Caco-2 (cell line): Measurements from ENCODE around the gene HLTF. TPM values are rescaled to one million over a fixed set of nuclear protein-coding genes. Genes with fewer than 3 reads are reported as not detected.

Source experiments
- BruUV-seq: library from RNA; stranded (reverse); fragments of 400-500 nt; replicated peaks from 2 replicates; lab custom pipeline; 2021; lab: Mats Ljungman, UMichigan
- CTCF ChIA-PET: fragments of 300-600 bp; sonication (Branson Sonifier 250); formaldehyde crosslinking; loops from one replicate; lab custom pipeline; 2022; ENCODE audit warnings: antibody characterized with exemption; lab: Charles Lee
- POLR2A ChIA-PET: fragments of 300-600 bp; sonication (Branson Sonifier 250); formaldehyde crosslinking; loops from one replicate; lab custom pipeline; 2022; ENCODE audit warnings: antibody characterized with exemption; lab: Charles Lee
- DNase-seq, 2 experiments: peaks; one replicate each; pipeline versions ENCODE4 v3.0.0 to v3.0.0-alpha.2; 2020 to 2022
- H3K27me3 ChIP-seq: replicated peaks from 2 replicates; pipeline ENCODE4 v1.6.0; 2011; ENCODE audit warnings: low read length; ENCODE audit not compliant: control insufficient read depth, insufficient read depth
- H3K36me3 ChIP-seq: 2 replicates; pipeline ENCODE4 v1.5.1; 2011; ENCODE audit warnings: low read length; ENCODE audit not compliant: control insufficient read depth, insufficient read depth
- H3K4me1 ChIP-seq: fragments of 250-450 bp; sonication (Bioruptor Pico); 2 replicates; pipeline ENCODE4 v1.5.1; 2020; ENCODE audit warnings: mild to moderate bottlenecking
- H3K4me3 ChIP-seq: 2 replicates; pipeline ENCODE4 v1.5.1; 2011; ENCODE audit warnings: low read depth, mild to moderate bottlenecking, control low read depth, low read length
- H3K9me3 ChIP-seq: fragments of 250-450 bp; sonication (Bioruptor Pico); 2 replicates; pipeline ENCODE4 v1.5.1; 2020; ENCODE audit warnings: mild to moderate bottlenecking, moderate library complexity
- H3K27ac Mint-ChIP-seq: one replicate; pipeline ENCODE4 v1.8.0; 2022; ENCODE audit warnings: mixed read lengths; ENCODE audit not compliant: unreplicated experiment
- H3K27me3 Mint-ChIP-seq: one replicate; pipeline ENCODE4 v1.8.0; 2022; ENCODE audit warnings: mixed read lengths; ENCODE audit not compliant: insufficient read depth, unreplicated experiment
- H3K36me3 Mint-ChIP-seq: one replicate; pipeline ENCODE4 v1.8.0; 2022; ENCODE audit warnings: mild to moderate bottlenecking, mixed read lengths; ENCODE audit not compliant: insufficient read depth, unreplicated experiment
- H3K4me1 Mint-ChIP-seq: one replicate; pipeline ENCODE4 v1.8.0; 2022; ENCODE audit warnings: low read depth, mixed read lengths; ENCODE audit not compliant: unreplicated experiment
- H3K4me3 Mint-ChIP-seq: one replicate; pipeline ENCODE4 v1.8.0; 2022; ENCODE audit warnings: mild to moderate bottlenecking, moderate library complexity, mixed read lengths; ENCODE audit not compliant: unreplicated experiment
- H3K9me3 Mint-ChIP-seq: one replicate; pipeline ENCODE4 v1.8.0; 2022; ENCODE audit warnings: mixed read lengths; ENCODE audit not compliant: unreplicated experiment
- intact Hi-C: fragments of 100-400 bp; cut with micrococcal nuclease; formaldehyde crosslinking; loops from one replicate; pipeline ENCODE4 v1.10.0; 2022; ENCODE audit not compliant: unreplicated experiment
- total RNA-seq: library from RNA; stranded (reverse); gene quantifications from 2 replicates; pipeline ENCODE4 v1.2.3, GENCODE V29; 2022
- TF ChIP-seq, protein P1 (sequence below), 2 experiments: fragments of 200-600 bp in 1 of 2; IDR thresholded peaks; 1 replicate in 1 of 2; 2 replicates in 1 of 2; pipeline versions ENCODE4 v1.5.1 to v1.8.0; 2011 to 2022; ENCODE audit warnings: antibody characterized with exemption in 1 of 2, control low read depth in 1 of 2, inconsistent platforms in 1 of 2, low read depth in 1 of 2, low read length in 1 of 2, mild to moderate bottlenecking in 1 of 2, moderate library complexity in 1 of 2; ENCODE audit not compliant: insufficient read depth in 1 of 2, severe bottlenecking in 1 of 2, unreplicated experiment in 1 of 2

Gene HLTF
- total RNA-seq, 1 experiment from 2014 or later, result 53.0 TPM

DNA sequence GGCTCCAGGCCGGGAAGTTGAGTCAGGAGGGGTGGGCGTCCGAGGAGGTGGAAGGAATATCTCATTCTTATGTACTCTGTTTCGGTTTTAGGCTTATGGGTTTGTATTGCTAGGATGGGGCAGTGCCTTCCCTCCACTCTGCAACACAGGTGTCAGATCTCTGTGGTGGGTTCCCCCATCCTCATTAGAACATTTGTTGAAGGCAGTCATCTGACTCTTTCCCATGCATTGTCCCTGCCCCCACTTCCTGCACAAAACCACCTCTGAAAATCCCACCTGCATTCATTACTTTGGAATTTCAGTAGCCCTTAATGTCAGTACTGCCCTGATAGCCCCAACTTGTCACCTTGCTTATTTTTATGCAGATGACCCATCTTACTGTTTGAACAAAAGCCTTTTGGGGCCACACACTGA, 65.5 kb downstream of the HLTF start:
- CTCF ChIA-PET, result no interaction called here

DNA sequence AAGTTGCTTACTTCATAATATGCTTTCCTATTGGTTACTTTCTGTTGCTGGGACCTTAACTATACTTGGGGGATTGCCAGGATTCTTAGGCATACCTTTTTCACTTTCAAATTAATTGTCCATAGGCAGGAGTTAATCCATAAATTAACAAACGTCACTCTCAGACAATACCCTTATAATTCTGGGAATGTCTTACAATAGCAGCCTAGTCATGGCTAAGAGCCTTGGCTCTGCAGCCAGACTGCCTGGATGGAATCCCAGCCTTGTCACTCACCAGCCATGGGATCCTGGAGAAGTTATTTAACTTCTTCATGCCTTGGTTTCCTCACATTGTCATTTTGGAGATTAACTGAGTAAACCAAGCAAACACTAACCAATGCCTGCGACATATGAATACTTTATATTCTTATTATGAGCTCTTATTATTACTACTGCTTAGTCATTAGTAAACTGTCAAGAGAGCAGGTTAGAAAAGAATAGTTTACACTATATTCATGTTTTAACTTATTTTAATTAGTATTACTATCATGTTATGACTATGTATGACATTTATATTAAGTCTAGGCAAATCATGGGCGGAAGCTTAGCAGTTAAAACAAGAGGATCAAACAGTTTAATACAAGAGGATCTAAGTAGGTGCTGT, 66.0 kb downstream of the HLTF start:
- intact Hi-C loops, result loop anchor here (5.0 kb wide), 1 partner anchor 63 kb away; no protein-coding TSS in a partner anchor
- no peaks in the 10 kb centered on the region for H3K27me3 Mint-ChIP-seq
- H3K27ac Mint-ChIP-seq, result no peak overlapping the region
- ChIA-PET POLR2A (no interaction called here), CTCF (no interaction called here)
- TF ChIP-seq, protein P1, sequence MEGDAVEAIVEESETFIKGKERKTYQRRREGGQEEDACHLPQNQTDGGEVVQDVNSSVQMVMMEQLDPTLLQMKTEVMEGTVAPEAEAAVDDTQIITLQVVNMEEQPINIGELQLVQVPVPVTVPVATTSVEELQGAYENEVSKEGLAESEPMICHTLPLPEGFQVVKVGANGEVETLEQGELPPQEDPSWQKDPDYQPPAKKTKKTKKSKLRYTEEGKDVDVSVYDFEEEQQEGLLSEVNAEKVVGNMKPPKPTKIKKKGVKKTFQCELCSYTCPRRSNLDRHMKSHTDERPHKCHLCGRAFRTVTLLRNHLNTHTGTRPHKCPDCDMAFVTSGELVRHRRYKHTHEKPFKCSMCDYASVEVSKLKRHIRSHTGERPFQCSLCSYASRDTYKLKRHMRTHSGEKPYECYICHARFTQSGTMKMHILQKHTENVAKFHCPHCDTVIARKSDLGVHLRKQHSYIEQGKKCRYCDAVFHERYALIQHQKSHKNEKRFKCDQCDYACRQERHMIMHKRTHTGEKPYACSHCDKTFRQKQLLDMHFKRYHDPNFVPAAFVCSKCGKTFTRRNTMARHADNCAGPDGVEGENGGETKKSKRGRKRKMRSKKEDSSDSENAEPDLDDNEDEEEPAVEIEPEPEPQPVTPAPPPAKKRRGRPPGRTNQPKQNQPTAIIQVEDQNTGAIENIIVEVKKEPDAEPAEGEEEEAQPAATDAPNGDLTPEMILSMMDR (IDR thresholded peaks at IDR 0.05; ENCODE audit: insufficient read depth in 1 of 2, low read depth in 1 of 2, low read length in 1 of 2, severe bottlenecking in 1 of 2, unreplicated experiment in 1 of 2), result no peak
- H3K9me3 Mint-ChIP-seq, result peaks cover 11% of the 10 kb centered on the region
- no peak for DNase-seq
- no peaks in the 10 kb centered on the region for H3K36me3 ChIP-seq
- peaks cover 9% of the 10 kb centered on the region; the same call in 1 of the 2 replicates for H3K9me3 ChIP-seq
- no peaks in the 10 kb centered on the region for H3K4me1 Mint-ChIP-seq
- H3K36me3 Mint-ChIP-seq, result peaks cover 10% of the 10 kb centered on the region
- BruUV-seq, result no TSS peak
- no peaks in the 10 kb centered on the region for H3K4me1 ChIP-seq
- no peak overlapping the region for H3K4me3 Mint-ChIP-seq
- H3K4me3 ChIP-seq, result no peak overlapping the region
- no peaks in the 10 kb centered on the region for H3K27me3 ChIP-seq

More for the DNA sequence above, 65.5 kb downstream of the HLTF start:
- Mint-ChIP-seq H3K27me3 (no peaks in the 10 kb centered on the region), H3K4me3 (no peak overlapping the region), H3K9me3 (peaks cover 11% of the 10 kb centered on the region), H3K27ac (no peak overlapping the region), H3K36me3 (peaks cover 13% of the 10 kb centered on the region), H3K4me1 (no peaks in the 10 kb centered on the region)
- H3K27me3 ChIP-seq, result no peaks in the 10 kb centered on the region
- no peak for DNase-seq
- BruUV-seq, result no TSS peak
- peaks cover 10% of the 10 kb centered on the region; the same call in 1 of the 2 replicates for H3K9me3 ChIP-seq
- H3K36me3 ChIP-seq, result no peaks in the 10 kb centered on the region
- TF ChIP-seq, protein P1 (IDR thresholded peaks at IDR 0.05; ENCODE audit: insufficient read depth in 1 of 2, low read depth in 1 of 2, low read length in 1 of 2, severe bottlenecking in 1 of 2, unreplicated experiment in 1 of 2), result no peak
- no peak overlapping the region for H3K4me3 ChIP-seq
- POLR2A ChIA-PET, result no interaction called here
- intact Hi-C loops, result loop anchor here (5.0 kb wide), 1 partner anchor 64 kb away; no protein-coding TSS in a partner anchor
- H3K4me1 ChIP-seq, result no peaks in the 10 kb centered on the region

DNA sequence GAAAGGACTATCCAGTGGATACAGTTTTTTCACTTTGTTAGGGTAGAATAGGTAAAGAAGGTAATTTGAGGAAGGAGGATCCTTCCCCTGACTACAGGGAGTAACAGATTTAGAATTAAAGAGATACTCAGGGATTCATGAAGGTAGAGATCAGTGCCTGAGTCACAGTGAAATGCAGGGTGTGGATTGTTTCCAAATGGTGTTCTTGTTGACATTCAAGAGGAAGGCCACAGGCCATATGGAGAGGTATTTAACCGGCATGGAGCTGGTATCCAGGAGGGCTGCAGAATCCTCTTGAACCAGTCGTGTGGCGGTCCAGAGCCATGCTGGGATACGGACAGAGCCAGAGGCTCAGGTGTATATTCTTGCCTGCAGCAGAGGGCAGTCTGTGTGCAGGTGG, 66.8 kb downstream of the HLTF start:
- H3K27me3 Mint-ChIP-seq, result no peaks in the 10 kb centered on the region
- no peak overlapping the region for H3K4me3 Mint-ChIP-seq
- peaks cover 10% of the 10 kb centered on the region for H3K36me3 Mint-ChIP-seq
- Histone ChIP-seq H3K36me3 (no peaks in the 10 kb centered on the region), H3K4me1 (no peaks in the 10 kb centered on the region), H3K27me3 (no peaks in the 10 kb centered on the region), H3K9me3 (peaks cover 2% of the 10 kb centered on the region; the same call in 1 of the 2 replicates), H3K4me3 (no peak overlapping the region)
- no TSS peak for BruUV-seq
- no peaks in the 10 kb centered on the region for H3K4me1 Mint-ChIP-seq
- no peak for DNase-seq
- H3K27ac Mint-ChIP-seq, result no peak overlapping the region
- TF ChIP-seq, protein P1 (IDR thresholded peaks at IDR 0.05; ENCODE audit: insufficient read depth in 1 of 2, low read depth in 1 of 2, low read length in 1 of 2, severe bottlenecking in 1 of 2, unreplicated experiment in 1 of 2), result no peak
- ChIA-PET POLR2A (no interaction called here), CTCF (no interaction called here)
- H3K9me3 Mint-ChIP-seq, result peaks cover 4% of the 10 kb centered on the region
- intact Hi-C loops, result no loop called here
